H9 (cell line): ENCODE results near the gene LUZP1. TPM values are rescaled to one million over a fixed set of nuclear protein-coding genes. Genes with fewer than 3 reads are reported as not detected.

Source experiments
- DNase-seq: peaks from one replicate; pipeline ENCODE4 v3.0.0-alpha.2; 2017
- H2AFZ ChIP-seq: one replicate; pipeline ENCODE4 v1.6.1; 2013; ENCODE audit warnings: mild to moderate bottlenecking, low read length, control low read depth, moderate library complexity
- H2AK5ac ChIP-seq: 2 replicates; pipeline ENCODE4 v1.6.1; 2013; ENCODE audit warnings: low read length, control low read depth, mixed read lengths; ENCODE audit not compliant: insufficient read length
- H2BK120ac ChIP-seq: one replicate; pipeline ENCODE4 v1.6.1; 2013; ENCODE audit warnings: low read depth, mild to moderate bottlenecking, low read length, control low read depth, inconsistent platforms; ENCODE audit not compliant: poor library complexity, severe bottlenecking
- H2BK12ac ChIP-seq: 2 replicates; pipeline ENCODE4 v1.6.1; 2013; ENCODE audit warnings: low read length, control low read depth, mixed read lengths, low read depth; ENCODE audit not compliant: insufficient read length
- H2BK15ac ChIP-seq: 2 replicates; pipeline ENCODE4 v1.6.1; 2013; ENCODE audit warnings: low read depth, low read length, control low read depth
- H2BK20ac ChIP-seq: one replicate; pipeline ENCODE4 v1.6.1; 2013; ENCODE audit warnings: low read depth, mild to moderate bottlenecking, low read length, control low read depth, inconsistent platforms; ENCODE audit not compliant: poor library complexity, severe bottlenecking
- H2BK5ac ChIP-seq: 2 replicates; pipeline ENCODE4 v1.6.1; 2013; ENCODE audit warnings: low read length, control low read depth, mixed read lengths; ENCODE audit not compliant: insufficient read length
- H3K14ac ChIP-seq: 2 replicates; pipeline ENCODE4 v1.6.1; 2013; ENCODE audit warnings: low read length, control low read depth; ENCODE audit not compliant: insufficient read depth
- H3K18ac ChIP-seq: 2 replicates; pipeline ENCODE4 v1.6.1; 2013; ENCODE audit warnings: low read depth, mild to moderate bottlenecking, mixed read lengths, low read length, control low read depth; ENCODE audit not compliant: insufficient read length
- H3K23ac ChIP-seq: 2 replicates; pipeline ENCODE4 v1.6.1; 2013; ENCODE audit warnings: low read length, control low read depth, mixed read lengths, low read depth; ENCODE audit not compliant: insufficient read length
- H3K23me2 ChIP-seq: 2 replicates; pipeline ENCODE4 v1.6.1; 2013; ENCODE audit warnings: low read depth, mild to moderate bottlenecking, mixed read lengths, low read length, control low read depth; ENCODE audit not compliant: insufficient read length, poor library complexity, severe bottlenecking
- H3K27ac ChIP-seq: 2 replicates; pipeline ENCODE4 v1.5.1; 2013; ENCODE audit warnings: low read length, control low read depth, mixed read lengths, low read depth; ENCODE audit not compliant: insufficient read length
- H3K27me3 ChIP-seq: 2 replicates; pipeline ENCODE4 v1.6.1; 2013; ENCODE audit warnings: low read length, control low read depth, inconsistent platforms; ENCODE audit not compliant: insufficient read depth
- H3K4ac ChIP-seq: 2 replicates; pipeline ENCODE4 v1.6.1; 2013; ENCODE audit warnings: low read depth, mild to moderate bottlenecking, control low read depth, inconsistent platforms, low read length, moderate library complexity
- H3K4me1 ChIP-seq: 2 replicates; pipeline ENCODE4 v1.6.1; 2013; ENCODE audit warnings: low read length, control low read depth, inconsistent platforms; ENCODE audit not compliant: insufficient read depth
- H3K4me2 ChIP-seq: 2 replicates; pipeline ENCODE4 v1.6.1; 2013; ENCODE audit warnings: low read length, control low read depth, mixed read lengths; ENCODE audit not compliant: insufficient read length, insufficient read depth
- H3K56ac ChIP-seq: 2 replicates; pipeline ENCODE4 v1.6.1; 2013; ENCODE audit warnings: low read depth, mild to moderate bottlenecking, mixed read lengths, low read length, control low read depth; ENCODE audit not compliant: insufficient read length
- H3K79me1 ChIP-seq: 2 replicates; pipeline ENCODE4 v1.6.1; 2013; ENCODE audit warnings: low read depth, mild to moderate bottlenecking, moderate library complexity, low read length, control low read depth, inconsistent platforms; ENCODE audit not compliant: insufficient read depth, poor library complexity, severe bottlenecking
- H3K79me2 ChIP-seq: 2 replicates; pipeline ENCODE4 v1.6.1; 2013; ENCODE audit warnings: low read length, control low read depth, inconsistent platforms; ENCODE audit not compliant: insufficient read depth
- H3K9ac ChIP-seq: 2 replicates; pipeline ENCODE4 v1.6.1; 2013; ENCODE audit warnings: low read length, control low read depth, mixed read lengths; ENCODE audit not compliant: insufficient read length; ENCODE audit errors: extremely low read depth
- H3K9me3 ChIP-seq: one replicate; pipeline ENCODE4 v1.6.1; 2013; ENCODE audit warnings: low read depth, low read length, inconsistent platforms; ENCODE audit not compliant: control insufficient read depth
- H3T11ph ChIP-seq: one replicate; pipeline ENCODE4 v1.6.1; 2013; ENCODE audit warnings: mild to moderate bottlenecking, low read length, control low read depth, inconsistent platforms
- H4K20me1 ChIP-seq: one replicate; pipeline ENCODE4 v1.6.1; 2013; ENCODE audit not compliant: control insufficient read depth, insufficient read length, insufficient read depth
- H4K5ac ChIP-seq: 2 replicates; pipeline ENCODE4 v1.6.1; 2013; ENCODE audit warnings: low read depth, mild to moderate bottlenecking, mixed read lengths, low read length, control low read depth; ENCODE audit not compliant: insufficient read length
- H4K8ac ChIP-seq: replicated peaks from 2 replicates; pipeline ENCODE4 v1.6.1; 2013; ENCODE audit warnings: low read length, control low read depth, mixed read lengths, low read depth; ENCODE audit not compliant: insufficient read length
- H4K91ac ChIP-seq: 2 replicates; pipeline ENCODE4 v1.6.1; 2013; ENCODE audit warnings: low read depth, mild to moderate bottlenecking, moderate library complexity, mixed read lengths, low read length, control low read depth; ENCODE audit not compliant: insufficient read length
- H3K27ac Mint-ChIP-seq, 3 experiments: 2 replicates in 2 of 3; 3 replicates in 1 of 3; pipeline ENCODE4 v1.8.0; 2020 to 2021; ENCODE audit warnings: mixed read lengths in 3 of 3, mild to moderate bottlenecking in 1 of 3, moderate library complexity in 1 of 3
- H3K27me3 Mint-ChIP-seq: 2 replicates; pipeline ENCODE4 v1.8.0; 2021; ENCODE audit warnings: low read depth, mild to moderate bottlenecking, moderate library complexity, mixed read lengths
- H3K36me3 Mint-ChIP-seq, 3 experiments: 2 replicates in 2 of 3; 3 replicates in 1 of 3; pipeline ENCODE4 v1.8.0; 2020 to 2021; ENCODE audit warnings: low read depth in 3 of 3, mixed read lengths in 3 of 3; ENCODE audit not compliant: insufficient read depth in 1 of 3
- H3K4me1 Mint-ChIP-seq, 2 experiments: 2 replicates each; pipeline ENCODE4 v1.8.0; 2020; ENCODE audit warnings: mixed read lengths in 2 of 2
- H3K4me3 Mint-ChIP-seq, 2 experiments: 2 replicates in 1 of 2; 3 replicates in 1 of 2; pipeline ENCODE4 v1.8.0; 2020 to 2021; ENCODE audit warnings: mild to moderate bottlenecking in 2 of 2, mixed read lengths in 2 of 2, moderate library complexity in 1 of 2
- H3K9me3 Mint-ChIP-seq, 2 experiments: 2 replicates in 1 of 2; 3 replicates in 1 of 2; pipeline ENCODE4 v1.8.0; 2020; ENCODE audit warnings: mild to moderate bottlenecking in 2 of 2, mixed read lengths in 2 of 2, moderate library complexity in 1 of 2
- CTCF ChIP-seq: fragments of 200-600 bp; sonication (generic); conservative IDR thresholded peaks from 3 replicates; pipeline ENCODE4 v1.8.0; 2021; ENCODE audit warnings: antibody characterized with exemption, mild to moderate bottlenecking
- WGBS: extraction: QIAGEN DNeasy Blood & Tissue Kit; methylation state at CpG from one replicate; pipeline ENCODE4 v1.1.7; 2013; ENCODE audit warnings: missing lambda C conversion rate, low lambda C conversion rate, mixed read lengths; ENCODE audit not compliant: insufficient read length; ENCODE audit errors: extremely low coverage; 5-methylcytosine and 5-hydroxymethylcytosine counted together
- total RNA-seq: library from RNA; stranded (reverse); gene quantifications from 2 replicates; pipeline ENCODE4 v1.2.1, GENCODE V29; 2021

Gene LUZP1
- total RNA-seq, 1 experiment from 2014 or later: 48.2 TPM

GRCh38 chr1:23069149-23069548 is 99.5 kb downstream of the LUZP1 start:
- no peak overlapping the region for H3K4ac ChIP-seq
- H2BK12ac ChIP-seq: no peak overlapping the region
- no peaks in the 10 kb centered on the region for H3K4me1 Mint-ChIP-seq
- no peak overlapping the region for H3K9ac ChIP-seq
- no peaks in the 10 kb centered on the region for H3K9me3 Mint-ChIP-seq
- H3K4me3 Mint-ChIP-seq: no peak overlapping the region
- no peak overlapping the region for H4K91ac ChIP-seq
- no peak overlapping the region for H3K14ac ChIP-seq
- H3K27ac ChIP-seq: no peak overlapping the region
- H3K23me2 ChIP-seq: no peaks in the 10 kb centered on the region
- H3K27ac Mint-ChIP-seq: no peak overlapping the region
- H2BK120ac ChIP-seq: no peak overlapping the region
- no peak overlapping the region for H4K5ac ChIP-seq
- no peak overlapping the region for H3K4me2 ChIP-seq
- H3K79me2 ChIP-seq: no peaks in the 10 kb centered on the region
- H3K23ac ChIP-seq: no peak overlapping the region
- H3K79me1 ChIP-seq: no peaks in the 10 kb centered on the region
- H3K36me3 Mint-ChIP-seq: peaks cover 53 to 94% (median 83%) of the 10 kb centered on the region in 3 experiments; a peak in 6 of 7 replicates
- no peaks in the 10 kb centered on the region for H3K9me3 ChIP-seq
- no CpG with 5 or more reads among the region's 2 CpGs for WGBS
- no peaks in the 10 kb centered on the region for H3K4me1 ChIP-seq
- no peak overlapping the region for H3K56ac ChIP-seq
- H2AK5ac ChIP-seq: no peak overlapping the region
- no peak overlapping the region for H2AFZ ChIP-seq
- no peaks in the 10 kb centered on the region for H3K27me3 ChIP-seq
- no peaks in the 10 kb centered on the region for H3K27me3 Mint-ChIP-seq
- DNase-seq: no peak
- no peak for TF ChIP-seq CTCF
- H2BK15ac ChIP-seq: no peak overlapping the region
- H2BK5ac ChIP-seq: no peak overlapping the region
- H2BK20ac ChIP-seq: no peak overlapping the region
- no peak overlapping the region for H3K18ac ChIP-seq
- no peak overlapping the region for H4K8ac ChIP-seq
- no peak overlapping the region for H3T11ph ChIP-seq
- H4K20me1 ChIP-seq: no peaks in the 10 kb centered on the region
